Central memory CD8-positive, alpha-beta T cell (primary cell): ENCODE results near the gene PCSK1.

Experiments
- ATAC-seq: fragments of 150-1000 bp; cut with Tn5 transposase; replicated peaks from 2 replicates; pipeline ENCODE4 v1.10.0; 2022; ENCODE audit warnings: mild to moderate bottlenecking, moderate FRiP score, moderate number of reproducible peaks; ENCODE audit not compliant: poor library complexity, severe bottlenecking; ENCODE audit errors: extremely low read depth
- DNase-seq, 2 donors: peaks; one replicate each; pipeline ENCODE4 v3.0.0; 2021; ENCODE audit warnings: low spot score in 2 of 2
- H3K27ac Mint-ChIP-seq: one replicate; pipeline ENCODE4 v1.8.0; 2022; ENCODE audit warnings: low read depth, mild to moderate bottlenecking, moderate library complexity, mixed read lengths
- H3K27me3 Mint-ChIP-seq: one replicate; pipeline ENCODE4 v1.8.0; 2022; ENCODE audit warnings: mixed read lengths
- H3K36me3 Mint-ChIP-seq: one replicate; pipeline ENCODE4 v1.8.0; 2022; ENCODE audit warnings: mild to moderate bottlenecking, moderate library complexity, mixed read lengths; ENCODE audit not compliant: insufficient read depth
- H3K4me1 Mint-ChIP-seq: one replicate; pipeline ENCODE4 v1.8.0; 2022; ENCODE audit warnings: mixed read lengths
- H3K4me3 Mint-ChIP-seq: one replicate; pipeline ENCODE4 v1.8.0; 2022; ENCODE audit warnings: mild to moderate bottlenecking, moderate library complexity, mixed read lengths
- H3K9me3 Mint-ChIP-seq: one replicate; pipeline ENCODE4 v1.8.0; 2022; ENCODE audit warnings: mixed read lengths

PCSK1 gene

GRCh38 chr5:96433066-96433447 lies at the start of gene PCSK1:
Gene PCSK1 (minus strand): TSS chr5:96433248. CDS start chr5:96433042, 206 bp downstream.
- Mint-ChIP-seq H3K4me3 (no peak within 1 kb of the TSS), H3K36me3 (no peaks in the 10 kb centered on the region), H3K27ac (no peak within 1 kb of the TSS), H3K4me1 (peaks cover 15% of the 10 kb centered on the region), H3K9me3 (no peaks in the 10 kb centered on the region), H3K27me3 (peaks cover 91% of the 10 kb centered on the region)
- DNase-seq: no peak
- no peak for ATAC-seq

- DNase-seq (no peak), ATAC-seq (no peak)
- Mint-ChIP-seq H3K4me1 (no peaks in the 10 kb centered on the region), H3K27me3 (peaks cover 15% of the 10 kb centered on the region), H3K27ac (no peak overlapping the region), H3K9me3 (no peaks in the 10 kb centered on the region), H3K4me3 (no peak overlapping the region), H3K36me3 (no peaks in the 10 kb centered on the region)
Measured at GRCh38 chr5:96481867-96482266, 48.8 kb upstream of the PCSK1 start.

- no peaks in the 10 kb centered on the region for H3K36me3 Mint-ChIP-seq
- no peaks in the 10 kb centered on the region for H3K9me3 Mint-ChIP-seq
- peaks cover 8% of the 10 kb centered on the region for H3K27me3 Mint-ChIP-seq
- H3K4me3 Mint-ChIP-seq: no peak overlapping the region
- ATAC-seq (no peak), DNase-seq (no peak)
- no peak overlapping the region for H3K27ac Mint-ChIP-seq
- no peaks in the 10 kb centered on the region for H3K4me1 Mint-ChIP-seq
Measured at GRCh38 chr5:96481009-96481786, 48.1 kb upstream of the PCSK1 start.

DNA sequence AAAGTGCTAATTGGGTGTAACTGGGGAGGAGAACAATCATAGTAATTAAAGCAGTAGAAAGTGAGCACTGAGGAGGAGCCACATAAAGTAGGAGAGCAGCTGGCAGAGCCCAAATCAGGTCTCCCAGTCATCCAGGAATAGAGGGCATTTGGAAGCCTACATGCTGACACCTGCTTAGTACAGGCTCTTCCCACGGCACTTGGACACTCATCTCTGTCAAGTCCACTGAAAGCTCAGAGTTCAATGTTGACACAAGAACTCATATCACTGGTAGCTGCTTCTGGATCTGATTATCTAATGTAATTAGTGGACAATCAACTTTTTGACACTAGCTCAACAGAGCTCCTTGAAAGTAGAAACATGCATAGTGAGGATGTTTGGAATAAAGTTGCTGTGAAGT lies 45.9 kb upstream of the PCSK1 start:
- no peak for DNase-seq
- ATAC-seq: no peak
- Mint-ChIP-seq H3K9me3 (no peaks in the 10 kb centered on the region), H3K36me3 (no peaks in the 10 kb centered on the region), H3K4me3 (no peak overlapping the region), H3K27me3 (peaks cover 1% of the 10 kb centered on the region), H3K27ac (no peak overlapping the region), H3K4me1 (no peaks in the 10 kb centered on the region)

GRCh38 chr5:96476654-96477053 lies 43.6 kb upstream of the PCSK1 start:
- Mint-ChIP-seq H3K4me3 (no peak overlapping the region), H3K36me3 (no peaks in the 10 kb centered on the region), H3K4me1 (no peaks in the 10 kb centered on the region), H3K27ac (no peak overlapping the region), H3K27me3 (peaks cover 24% of the 10 kb centered on the region), H3K9me3 (no peaks in the 10 kb centered on the region)
- ATAC-seq (no peak), DNase-seq (no peak)

- Mint-ChIP-seq H3K27me3 (peaks cover 29% of the 10 kb centered on the region), H3K36me3 (no peaks in the 10 kb centered on the region), H3K4me3 (no peak overlapping the region), H3K27ac (no peak overlapping the region), H3K4me1 (no peaks in the 10 kb centered on the region), H3K9me3 (no peaks in the 10 kb centered on the region)
- no peak for DNase-seq
- ATAC-seq: no peak
Measured at GRCh38 chr5:96474073-96474472, 41.0 kb upstream of the PCSK1 start.

DNA sequence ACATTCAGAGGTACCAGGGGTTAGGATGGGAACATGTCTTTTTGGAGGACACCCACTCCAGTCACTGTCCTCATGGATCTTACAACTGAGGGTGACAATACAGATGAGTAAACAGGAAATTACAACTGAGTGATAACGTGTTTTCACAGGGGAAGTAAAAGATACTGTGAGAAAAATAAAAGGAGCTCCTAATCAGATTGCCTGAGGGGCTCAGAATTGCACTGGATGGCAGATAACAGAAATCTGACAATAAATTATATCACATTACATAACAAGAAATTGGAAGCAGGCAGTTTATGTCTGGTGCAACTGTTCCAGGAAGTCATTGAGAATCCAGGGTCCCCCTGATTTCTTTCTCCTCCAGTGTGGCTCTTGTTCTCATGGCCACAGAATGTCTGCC lies 40.1 kb upstream of the PCSK1 start:
- DNase-seq (no peak), ATAC-seq (no peak)
- Mint-ChIP-seq H3K4me1 (no peaks in the 10 kb centered on the region), H3K4me3 (no peak overlapping the region), H3K27me3 (peaks cover 39% of the 10 kb centered on the region), H3K27ac (no peak overlapping the region), H3K9me3 (no peaks in the 10 kb centered on the region), H3K36me3 (no peaks in the 10 kb centered on the region)

DNA sequence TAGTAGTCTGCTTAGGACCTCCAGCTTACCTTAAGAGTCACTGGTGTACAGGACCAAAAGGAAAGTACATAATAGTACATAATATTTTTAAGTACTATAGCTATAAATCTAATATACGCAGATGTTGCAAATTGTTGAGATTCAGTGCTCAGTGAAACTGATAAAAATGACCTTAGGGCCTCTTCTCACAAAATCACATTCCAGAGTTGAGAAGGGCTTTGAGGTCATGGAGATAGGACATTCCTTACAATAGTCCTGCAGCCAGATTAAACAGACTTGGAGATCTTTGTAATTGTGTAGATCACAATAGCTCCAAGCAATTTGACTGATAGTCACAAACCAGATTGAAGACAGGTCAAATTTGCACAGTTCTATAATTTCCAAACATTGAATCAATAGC lies 37.7 kb upstream of the PCSK1 start:
- H3K27ac Mint-ChIP-seq: no peak overlapping the region
- peaks cover 57% of the 10 kb centered on the region for H3K27me3 Mint-ChIP-seq
- no peak for ATAC-seq
- no peaks in the 10 kb centered on the region for H3K9me3 Mint-ChIP-seq
- no peaks in the 10 kb centered on the region for H3K36me3 Mint-ChIP-seq
- no peaks in the 10 kb centered on the region for H3K4me1 Mint-ChIP-seq
- no peak for DNase-seq
- H3K4me3 Mint-ChIP-seq: no peak overlapping the region

- Mint-ChIP-seq H3K36me3 (no peaks in the 10 kb centered on the region), H3K9me3 (no peaks in the 10 kb centered on the region), H3K4me3 (no peak overlapping the region), H3K27me3 (peaks cover 55% of the 10 kb centered on the region), H3K4me1 (no peaks in the 10 kb centered on the region), H3K27ac (no peak overlapping the region)
- no peak for ATAC-seq
- DNase-seq: no peak
Measured at GRCh38 chr5:96468956-96469355, 35.9 kb upstream of the PCSK1 start.

DNA sequence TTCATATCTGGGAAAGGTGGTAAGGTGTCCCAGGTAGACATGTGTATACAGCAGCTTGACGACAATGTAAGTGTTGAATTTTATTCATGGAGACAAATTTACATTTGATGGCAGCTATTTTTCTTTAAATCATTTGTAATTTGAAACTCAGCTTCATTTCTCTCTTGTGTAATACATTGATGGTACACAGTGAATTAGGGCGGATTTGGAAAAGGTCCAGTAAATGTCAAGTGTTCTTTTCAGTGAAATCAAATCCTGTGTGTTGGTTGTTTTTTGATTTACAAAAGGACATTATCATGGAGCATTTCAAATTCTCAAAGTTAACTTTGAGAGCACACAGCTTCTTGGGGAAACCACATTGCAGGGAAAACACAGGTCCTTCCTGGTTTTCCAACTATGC lies 30.0 kb upstream of the PCSK1 start:
- ATAC-seq: no peak
- DNase-seq: no peak
- H3K4me1 Mint-ChIP-seq: no peaks in the 10 kb centered on the region
- H3K9me3 Mint-ChIP-seq: no peaks in the 10 kb centered on the region
- H3K27ac Mint-ChIP-seq: no peak overlapping the region
- peaks cover 18% of the 10 kb centered on the region for H3K27me3 Mint-ChIP-seq
- H3K4me3 Mint-ChIP-seq: no peak overlapping the region
- no peaks in the 10 kb centered on the region for H3K36me3 Mint-ChIP-seq

GRCh38 chr5:96459313-96460121 lies 26.5 kb upstream of the PCSK1 start:
- H3K27ac Mint-ChIP-seq: no peak overlapping the region
- H3K9me3 Mint-ChIP-seq: peaks cover 9% of the 10 kb centered on the region
- no peak for DNase-seq
- ATAC-seq: no peak
- H3K36me3 Mint-ChIP-seq: no peaks in the 10 kb centered on the region
- H3K27me3 Mint-ChIP-seq: no peaks in the 10 kb centered on the region
- H3K4me3 Mint-ChIP-seq: no peak overlapping the region
- peaks cover 7% of the 10 kb centered on the region for H3K4me1 Mint-ChIP-seq

DNA sequence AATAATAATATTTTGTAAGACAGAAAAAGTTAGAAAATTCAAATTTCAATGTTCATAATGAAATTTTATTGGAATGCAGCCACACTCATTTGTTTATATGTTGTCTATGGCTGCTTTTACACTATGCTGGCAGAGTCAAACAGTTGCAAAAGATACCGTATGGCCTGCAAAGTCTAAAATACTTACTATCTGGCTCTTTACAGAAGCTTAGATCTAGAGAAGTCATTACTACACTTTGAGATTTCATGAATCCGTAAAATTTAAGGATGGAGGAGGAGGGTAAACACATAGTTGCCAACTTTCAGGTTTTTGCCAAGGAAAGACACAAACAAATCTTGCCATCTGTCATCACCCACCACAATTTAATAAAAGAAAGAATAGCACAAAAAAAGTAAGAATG lies 25.1 kb upstream of the PCSK1 start:
- Mint-ChIP-seq H3K9me3 (peaks cover 9% of the 10 kb centered on the region), H3K4me1 (peaks cover 7% of the 10 kb centered on the region), H3K27ac (no peak overlapping the region), H3K27me3 (no peaks in the 10 kb centered on the region), H3K4me3 (no peak overlapping the region), H3K36me3 (no peaks in the 10 kb centered on the region)
- ATAC-seq (no peak), DNase-seq (no peak)

DNA sequence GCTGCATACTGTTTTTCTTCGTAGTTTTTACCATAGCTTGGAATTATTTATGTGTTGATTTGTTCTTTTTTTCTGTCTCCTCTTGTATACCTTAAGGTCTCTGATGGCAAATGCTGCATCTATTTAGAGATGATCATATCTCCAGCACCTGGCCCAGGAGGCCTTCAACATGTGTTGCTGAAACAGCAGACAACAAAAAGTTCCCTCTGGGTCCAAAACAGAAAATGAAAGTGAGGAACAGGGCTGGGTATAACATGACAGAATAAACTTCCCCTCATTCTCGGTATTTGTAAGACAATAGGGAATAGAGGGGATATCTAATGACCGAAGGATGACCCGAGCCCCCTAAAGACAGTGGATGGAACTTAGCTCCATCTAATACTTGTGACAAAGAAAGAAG lies 22.7 kb upstream of the PCSK1 start:
- no peaks in the 10 kb centered on the region for H3K27me3 Mint-ChIP-seq
- H3K9me3 Mint-ChIP-seq: peaks cover 9% of the 10 kb centered on the region
- H3K4me3 Mint-ChIP-seq: no peak overlapping the region
- peaks cover 7% of the 10 kb centered on the region for H3K4me1 Mint-ChIP-seq
- DNase-seq (no peak), ATAC-seq (no peak)
- no peaks in the 10 kb centered on the region for H3K36me3 Mint-ChIP-seq
- H3K27ac Mint-ChIP-seq: no peak overlapping the region
